ENCODE measurements around the gene FAM98C. TPM values are rescaled to one million over a fixed set of nuclear protein-coding genes. Genes with fewer than 3 reads are reported as not detected.

FAM98C gene
- total and polyA plus RNA-seq, 2 of the 13 experiments (the other 11 are each of a cell fraction or from before 2014, with no cell fraction given) = 10.0 to 11.5 TPM

DNA sequence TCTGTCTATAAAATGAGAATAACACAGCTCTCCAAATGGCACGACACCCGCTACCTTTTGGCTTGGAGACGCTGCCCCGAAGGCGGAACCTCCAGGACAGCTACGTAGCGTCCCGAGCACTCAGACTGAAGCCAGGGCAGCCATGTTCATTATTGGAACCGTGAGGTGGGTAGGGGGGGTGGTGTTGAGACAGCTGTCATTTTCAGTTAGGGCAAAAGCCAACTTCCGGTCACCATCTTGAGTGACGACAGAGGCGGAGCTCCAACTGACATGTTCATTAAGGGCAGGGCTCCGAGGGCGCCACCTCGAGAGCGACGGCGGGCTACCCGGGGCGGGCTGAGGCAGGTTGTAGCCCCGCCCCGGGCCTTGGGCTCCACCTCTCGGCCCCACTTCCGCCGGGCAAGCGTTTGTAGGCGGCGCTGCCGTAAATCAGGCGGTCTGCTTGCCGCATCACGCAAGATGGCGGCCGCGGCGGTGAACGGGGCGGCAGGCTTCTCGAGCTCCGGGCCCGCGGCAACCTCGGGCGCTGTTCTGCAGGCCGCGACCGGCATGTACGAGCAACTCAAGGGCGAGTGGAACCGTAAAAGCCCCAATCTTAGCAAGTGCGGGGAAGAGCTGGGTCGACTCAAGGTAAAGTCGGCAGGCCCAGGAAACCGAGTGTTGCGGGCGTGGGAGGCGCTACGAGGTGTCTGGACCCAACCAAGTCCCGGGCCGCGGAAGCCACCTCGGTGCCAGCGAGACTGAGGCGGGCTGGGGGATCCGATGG is 28.4 kb upstream of the FAM98C start, which contains the start of gene PSMD8 (continued):
- TF ChIP-seq, protein P1, sequence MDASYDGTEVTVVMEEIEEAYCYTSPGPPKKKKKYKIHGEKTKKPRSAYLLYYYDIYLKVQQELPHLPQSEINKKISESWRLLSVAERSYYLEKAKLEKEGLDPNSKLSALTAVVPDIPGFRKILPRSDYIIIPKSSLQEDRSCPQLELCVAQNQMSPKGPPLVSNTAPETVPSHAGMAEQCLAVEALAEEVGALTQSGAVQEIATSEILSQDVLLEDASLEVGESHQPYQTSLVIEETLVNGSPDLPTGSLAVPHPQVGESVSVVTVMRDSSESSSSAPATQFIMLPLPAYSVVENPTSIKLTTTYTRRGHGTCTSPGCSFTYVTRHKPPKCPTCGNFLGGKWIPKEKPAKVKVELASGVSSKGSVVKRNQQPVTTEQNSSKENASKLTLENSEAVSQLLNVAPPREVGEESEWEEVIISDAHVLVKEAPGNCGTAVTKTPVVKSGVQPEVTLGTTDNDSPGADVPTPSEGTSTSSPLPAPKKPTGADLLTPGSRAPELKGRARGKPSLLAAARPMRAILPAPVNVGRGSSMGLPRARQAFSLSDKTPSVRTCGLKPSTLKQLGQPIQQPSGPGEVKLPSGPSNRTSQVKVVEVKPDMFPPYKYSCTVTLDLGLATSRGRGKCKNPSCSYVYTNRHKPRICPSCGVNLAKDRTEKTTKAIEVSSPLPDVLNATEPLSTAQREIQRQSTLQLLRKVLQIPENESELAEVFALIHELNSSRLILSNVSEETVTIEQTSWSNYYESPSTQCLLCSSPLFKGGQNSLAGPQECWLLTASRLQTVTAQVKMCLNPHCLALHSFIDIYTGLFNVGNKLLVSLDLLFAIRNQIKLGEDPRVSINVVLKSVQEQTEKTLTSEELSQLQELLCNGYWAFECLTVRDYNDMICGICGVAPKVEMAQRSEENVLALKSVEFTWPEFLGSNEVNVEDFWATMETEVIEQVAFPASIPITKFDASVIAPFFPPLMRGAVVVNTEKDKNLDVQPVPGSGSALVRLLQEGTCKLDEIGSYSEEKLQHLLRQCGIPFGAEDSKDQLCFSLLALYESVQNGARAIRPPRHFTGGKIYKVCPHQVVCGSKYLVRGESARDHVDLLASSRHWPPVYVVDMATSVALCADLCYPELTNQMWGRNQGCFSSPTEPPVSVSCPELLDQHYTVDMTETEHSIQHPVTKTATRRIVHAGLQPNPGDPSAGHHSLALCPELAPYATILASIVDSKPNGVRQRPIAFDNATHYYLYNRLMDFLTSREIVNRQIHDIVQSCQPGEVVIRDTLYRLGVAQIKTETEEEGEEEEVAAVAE (CRISPR knock-in tag; IDR thresholded peaks at IDR 0.05; ENCODE audit: borderline replicate concordance) = peak; percentile 78; the same call in 1 of the 2 replicates
- TF ChIP-seq, protein P2, sequence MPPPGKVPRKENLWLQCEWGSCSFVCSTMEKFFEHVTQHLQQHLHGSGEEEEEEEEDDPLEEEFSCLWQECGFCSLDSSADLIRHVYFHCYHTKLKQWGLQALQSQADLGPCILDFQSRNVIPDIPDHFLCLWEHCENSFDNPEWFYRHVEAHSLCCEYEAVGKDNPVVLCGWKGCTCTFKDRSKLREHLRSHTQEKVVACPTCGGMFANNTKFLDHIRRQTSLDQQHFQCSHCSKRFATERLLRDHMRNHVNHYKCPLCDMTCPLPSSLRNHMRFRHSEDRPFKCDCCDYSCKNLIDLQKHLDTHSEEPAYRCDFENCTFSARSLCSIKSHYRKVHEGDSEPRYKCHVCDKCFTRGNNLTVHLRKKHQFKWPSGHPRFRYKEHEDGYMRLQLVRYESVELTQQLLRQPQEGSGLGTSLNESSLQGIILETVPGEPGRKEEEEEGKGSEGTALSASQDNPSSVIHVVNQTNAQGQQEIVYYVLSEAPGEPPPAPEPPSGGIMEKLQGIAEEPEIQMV (CRISPR knock-in tag; IDR thresholded peaks at IDR 0.05; ENCODE audit: low read depth) = peak; percentile 74; the same call in 1 of the 2 replicates
- TF ChIP-seq MIER2 (CRISPR knock-in tag; IDR thresholded peaks at IDR 0.05) = peak; percentile 37; the same call in 1 of the 2 replicates
- TF ChIP-seq ZNF761 (CRISPR knock-in tag; conservative IDR thresholded peaks at IDR 0.05) = peak; percentile 87; the same call in 1 of the 2 replicates
- TF ChIP-seq ZNF329 (CRISPR knock-in tag; IDR thresholded peaks at IDR 0.05; ENCODE audit: low read depth) = peak; percentile 93
- no peak; the same call in 1 of the 2 replicates for TF ChIP-seq MIER3 (CRISPR knock-in tag; IDR thresholded peaks at IDR 0.05; ENCODE audit: borderline replicate concordance)
- no peak for TF ChIP-seq ZNF614 (CRISPR knock-in tag; IDR thresholded peaks at IDR 0.05; ENCODE audit: borderline replicate concordance)
- TF ChIP-seq, protein P3, sequence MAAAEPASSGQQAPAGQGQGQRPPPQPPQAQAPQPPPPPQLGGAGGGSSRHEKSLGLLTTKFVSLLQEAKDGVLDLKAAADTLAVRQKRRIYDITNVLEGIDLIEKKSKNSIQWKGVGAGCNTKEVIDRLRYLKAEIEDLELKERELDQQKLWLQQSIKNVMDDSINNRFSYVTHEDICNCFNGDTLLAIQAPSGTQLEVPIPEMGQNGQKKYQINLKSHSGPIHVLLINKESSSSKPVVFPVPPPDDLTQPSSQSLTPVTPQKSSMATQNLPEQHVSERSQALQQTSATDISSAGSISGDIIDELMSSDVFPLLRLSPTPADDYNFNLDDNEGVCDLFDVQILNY (CRISPR knock-in tag; conservative IDR thresholded peaks at IDR 0.05) = no peak
- TF ChIP-seq, protein P4, sequence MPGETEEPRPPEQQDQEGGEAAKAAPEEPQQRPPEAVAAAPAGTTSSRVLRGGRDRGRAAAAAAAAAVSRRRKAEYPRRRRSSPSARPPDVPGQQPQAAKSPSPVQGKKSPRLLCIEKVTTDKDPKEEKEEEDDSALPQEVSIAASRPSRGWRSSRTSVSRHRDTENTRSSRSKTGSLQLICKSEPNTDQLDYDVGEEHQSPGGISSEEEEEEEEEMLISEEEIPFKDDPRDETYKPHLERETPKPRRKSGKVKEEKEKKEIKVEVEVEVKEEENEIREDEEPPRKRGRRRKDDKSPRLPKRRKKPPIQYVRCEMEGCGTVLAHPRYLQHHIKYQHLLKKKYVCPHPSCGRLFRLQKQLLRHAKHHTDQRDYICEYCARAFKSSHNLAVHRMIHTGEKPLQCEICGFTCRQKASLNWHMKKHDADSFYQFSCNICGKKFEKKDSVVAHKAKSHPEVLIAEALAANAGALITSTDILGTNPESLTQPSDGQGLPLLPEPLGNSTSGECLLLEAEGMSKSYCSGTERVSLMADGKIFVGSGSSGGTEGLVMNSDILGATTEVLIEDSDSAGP (CRISPR knock-in tag; IDR thresholded peaks at IDR 0.05; ENCODE audit: borderline replicate concordance) = peak; percentile 91; the same call in 1 of the 2 replicates
- TF ChIP-seq NFE2L1 (CRISPR knock-in tag; IDR thresholded peaks at IDR 0.05; ENCODE audit: borderline replicate concordance) = peak; percentile 93; the same call in 1 of the 2 replicates
- no peak for TF ChIP-seq MBD4 (IDR thresholded peaks at IDR 0.05; ENCODE audit: borderline replicate concordance, low read length)
- 0 out of 2 replicates have a peak, but pooled peaks have one; percentile 81 for TF ChIP-seq ZBTB3 (CRISPR knock-in tag; IDR thresholded peaks at IDR 0.05; ENCODE audit: borderline replicate concordance, low read depth)
- no peak for TF ChIP-seq ZNF33A (CRISPR knock-in tag; IDR thresholded peaks at IDR 0.05; ENCODE audit: borderline replicate concordance)
- TF ChIP-seq ZNF883 (CRISPR knock-in tag; IDR thresholded peaks at IDR 0.05; ENCODE audit: not compliant biosample characterization) = peak; percentile 72
- TF ChIP-seq HNRNPK (IDR thresholded peaks at IDR 0.05; ENCODE audit: low read depth, low read length, poor library complexity, severe bottlenecking) = no peak
- no peak; the same call in 1 of the 2 replicates for TF ChIP-seq ZNF274 (CRISPR knock-in tag; IDR thresholded peaks at IDR 0.05)
- TF ChIP-seq ZNF24 (IDR thresholded peaks at IDR 0.05) = no peak
- no peak for TF ChIP-seq CBX2 (IDR thresholded peaks at IDR 0.05; ENCODE audit: low read depth, low read length)
- peak; percentile 83; the same call in 1 of the 2 replicates for TF ChIP-seq CBX2 (CRISPR knock-in tag; IDR thresholded peaks at IDR 0.05; ENCODE audit: low read depth)
- peak; percentile 47; the same call in 1 of the 2 replicates for TF ChIP-seq ZFP36L2 (CRISPR knock-in tag; IDR thresholded peaks at IDR 0.05)
